ENCODE measurements around the gene BORCS6. TPM values are rescaled to one million over a fixed set of nuclear protein-coding genes. Genes with fewer than 3 reads are reported as not detected.

Gene BORCS6
- total RNA-seq, 4 donors from 2014 or later: 2.9 to 10.4 (median 9.3) TPM

- TF ChIP-seq, protein P1, sequence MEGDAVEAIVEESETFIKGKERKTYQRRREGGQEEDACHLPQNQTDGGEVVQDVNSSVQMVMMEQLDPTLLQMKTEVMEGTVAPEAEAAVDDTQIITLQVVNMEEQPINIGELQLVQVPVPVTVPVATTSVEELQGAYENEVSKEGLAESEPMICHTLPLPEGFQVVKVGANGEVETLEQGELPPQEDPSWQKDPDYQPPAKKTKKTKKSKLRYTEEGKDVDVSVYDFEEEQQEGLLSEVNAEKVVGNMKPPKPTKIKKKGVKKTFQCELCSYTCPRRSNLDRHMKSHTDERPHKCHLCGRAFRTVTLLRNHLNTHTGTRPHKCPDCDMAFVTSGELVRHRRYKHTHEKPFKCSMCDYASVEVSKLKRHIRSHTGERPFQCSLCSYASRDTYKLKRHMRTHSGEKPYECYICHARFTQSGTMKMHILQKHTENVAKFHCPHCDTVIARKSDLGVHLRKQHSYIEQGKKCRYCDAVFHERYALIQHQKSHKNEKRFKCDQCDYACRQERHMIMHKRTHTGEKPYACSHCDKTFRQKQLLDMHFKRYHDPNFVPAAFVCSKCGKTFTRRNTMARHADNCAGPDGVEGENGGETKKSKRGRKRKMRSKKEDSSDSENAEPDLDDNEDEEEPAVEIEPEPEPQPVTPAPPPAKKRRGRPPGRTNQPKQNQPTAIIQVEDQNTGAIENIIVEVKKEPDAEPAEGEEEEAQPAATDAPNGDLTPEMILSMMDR (IDR thresholded peaks at IDR 0.05; ENCODE audit: low read depth): no peak
Measured at GRCh38 chr17:8226536-8227237, 36.7 kb upstream of the BORCS6 start.

DNA sequence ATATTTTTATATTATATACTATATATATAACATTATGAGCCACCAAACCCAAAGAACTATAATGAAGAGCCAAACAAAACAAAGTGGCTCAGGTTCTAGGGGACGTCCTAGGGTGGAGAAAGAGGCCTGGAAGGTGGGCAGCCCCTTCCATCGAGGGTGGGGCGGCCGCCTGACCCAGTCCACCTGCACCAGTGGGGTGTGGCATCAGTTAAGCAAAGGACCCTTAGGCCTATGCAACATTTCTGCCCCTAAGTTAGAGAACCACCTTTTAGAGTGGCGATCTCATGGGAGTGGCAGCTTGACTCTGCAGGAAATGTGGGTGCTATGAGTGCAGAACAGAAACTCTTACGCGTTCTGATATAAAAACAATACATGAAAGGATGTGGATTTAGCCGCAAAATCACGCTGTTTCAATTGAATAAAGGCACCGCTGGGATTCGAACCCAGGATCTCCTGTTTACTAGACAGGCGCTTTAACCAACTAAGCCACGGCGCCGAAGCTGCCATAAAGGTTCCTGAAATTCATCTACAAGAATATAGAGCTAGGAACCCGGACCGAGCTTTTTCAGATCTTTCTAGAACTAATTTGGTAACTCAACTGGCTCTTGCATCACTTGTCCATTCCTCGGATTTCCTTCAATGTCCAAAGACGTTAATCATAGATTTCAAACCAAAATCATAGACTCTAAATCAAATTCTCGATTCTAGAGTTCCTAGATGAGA is 36.0 kb upstream of the BORCS6 start:
- TF ChIP-seq, protein P1 (IDR thresholded peaks at IDR 0.05; ENCODE audit: low read depth): no peak

DNA sequence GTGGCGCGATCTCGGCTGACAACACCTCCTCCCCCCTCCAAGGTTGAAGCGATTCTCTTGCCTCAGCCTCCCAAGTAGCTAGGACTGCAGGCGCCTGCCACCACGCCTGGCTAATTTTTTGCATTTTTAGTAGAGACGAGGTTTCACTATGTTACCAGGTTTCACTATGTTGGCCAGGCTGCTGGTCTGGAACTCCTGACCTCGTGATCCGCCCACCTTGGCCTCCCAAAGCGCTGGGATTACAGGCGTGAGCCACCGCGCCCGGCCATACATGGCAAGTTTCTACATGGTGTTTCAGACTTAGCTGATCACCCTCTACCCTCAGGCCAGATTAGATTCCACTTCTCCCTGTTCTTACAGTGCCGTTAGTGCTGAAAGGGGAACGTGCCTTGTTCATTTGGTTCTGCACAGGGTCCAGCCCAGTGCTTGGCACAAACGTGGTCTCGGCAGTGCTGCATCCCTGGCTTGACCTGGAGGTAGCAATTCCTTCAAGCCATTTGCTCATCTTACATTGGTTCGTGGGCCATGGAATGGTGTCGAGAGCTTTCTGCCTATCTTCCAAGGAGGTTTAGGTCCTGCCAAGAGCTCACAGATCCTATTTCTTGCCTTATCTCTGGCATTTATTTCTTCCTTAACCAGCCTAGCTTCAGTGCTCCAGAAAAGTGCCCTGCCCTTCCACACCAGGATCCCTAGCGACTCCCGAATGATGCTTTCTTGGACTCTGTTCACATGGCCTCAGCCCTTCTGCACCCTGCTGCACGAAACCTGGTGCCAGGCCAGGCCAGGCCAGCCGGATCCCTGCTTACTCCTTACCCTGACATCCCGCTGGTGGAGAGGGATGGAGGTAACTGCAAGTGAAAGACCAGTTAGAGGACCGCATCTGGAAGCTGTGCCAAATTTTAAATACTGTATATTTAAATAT is 35.2 kb upstream of the BORCS6 start:
- TF ChIP-seq, protein P1 (IDR thresholded peaks at IDR 0.05; ENCODE audit: low read depth): no peak

GRCh38 chr17:8223356-8224126 is 33.6 kb upstream of the BORCS6 start:
- TF ChIP-seq, protein P1 (IDR thresholded peaks at IDR 0.05; ENCODE audit: low read depth): no peak

- TF ChIP-seq, protein P1 (IDR thresholded peaks at IDR 0.05; ENCODE audit: low read depth): no peak
Measured at GRCh38 chr17:8222630-8223355, 32.8 kb upstream of the BORCS6 start.

DNA sequence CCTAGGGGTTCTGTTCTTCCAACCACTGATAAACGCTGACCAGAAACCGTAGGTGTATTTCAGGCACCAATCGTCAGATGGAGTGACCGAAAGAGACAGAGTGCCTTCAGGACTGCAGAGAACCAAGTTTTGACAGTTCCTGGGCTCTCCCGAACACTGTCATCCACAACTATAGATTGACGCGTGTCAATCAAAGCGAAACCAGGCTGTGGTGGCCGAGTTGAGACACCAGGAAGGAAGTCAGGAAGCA is 32.3 kb upstream of the BORCS6 start:
- TF ChIP-seq, protein P1 (IDR thresholded peaks at IDR 0.05; ENCODE audit: low read depth): no peak
